B cell (primary cell): Measurements from ENCODE around the gene TRMT2A. TPM values are rescaled to one million over a fixed set of nuclear protein-coding genes. Genes with fewer than 3 reads are reported as not detected.
A peak's percentile ranks its signal among the peaks of the same experiment; 100 is the strongest.

Source experiments
- ATAC-seq: fragments of 200-7000 bp; cut with Tn5 transposase; one replicate; pipeline ENCODE4 v1.10.0; 2021; ENCODE audit warnings: low read depth, mild to moderate bottlenecking, moderate number of reproducible peaks, moderate library complexity
- CTCF ChIA-PET: fragments of 350-600 bp; sonication (Branson Sonifier 250); formaldehyde crosslinking; loops from one replicate; lab custom pipeline; 2021; ENCODE audit warnings: antibody characterized with exemption, inconsistent platforms; lab: Charles Lee
- POLR2A ChIA-PET: fragments of 350-600 bp; sonication (Branson Sonifier 250); formaldehyde crosslinking; loops from one replicate; lab custom pipeline; 2021; ENCODE audit warnings: antibody characterized with exemption; lab: Charles Lee
- DNase-seq: peaks from one replicate; pipeline ENCODE4 v3.0.0; 2013
- H2AFZ ChIP-seq: 2 replicates; pipeline ENCODE4 v1.6.1; 2012; ENCODE audit warnings: mild to moderate bottlenecking, low read depth, low read length; ENCODE audit not compliant: insufficient read depth, poor library complexity, severe bottlenecking
- H3K27ac ChIP-seq, 2 donors: 1 replicate in 1 of 2; 2 replicates in 1 of 2; pipeline ENCODE4 v1.5.1; 2012 to 2013; ENCODE audit warnings: low read length in 2 of 2, mild to moderate bottlenecking in 2 of 2, moderate library complexity in 1 of 2
- H3K27me3 ChIP-seq, 4 experiments: fragments of 200-600 bp in 1 of 4; sonication (generic) in 1 of 4; replicated peaks in 1 of 4; 1 replicate in 2 of 4; 2 replicates in 2 of 4; pipeline versions ENCODE4 v1.6.1 to v1.7.0; 2013 to 2016; ENCODE audit warnings: low read length in 3 of 4, mild to moderate bottlenecking in 2 of 4, mixed read lengths in 1 of 4, moderate library complexity in 1 of 4; ENCODE audit not compliant: insufficient read depth in 4 of 4, control insufficient read depth in 3 of 4; ENCODE audit errors: control extremely low read depth in 1 of 4
- H3K36me3 ChIP-seq, 2 experiments: replicated peaks in 1 of 2; 1 replicate in 1 of 2; 2 replicates in 1 of 2; pipeline versions ENCODE4 v1.6.1 to v1.7.1; 2013; ENCODE audit warnings: low read length in 1 of 2; ENCODE audit not compliant: insufficient read depth in 2 of 2, control insufficient read depth in 1 of 2; ENCODE audit errors: control extremely low read depth in 1 of 2, extremely low read depth in 1 of 2
- H3K4me1 ChIP-seq, 2 donors: fragments of 200-600 bp in 1 of 2; sonication (generic) in 1 of 2; 1 replicate in 1 of 2; 2 replicates in 1 of 2; pipeline versions ENCODE4 v1.5.1 to v1.6.1; 2013 to 2017; ENCODE audit warnings: low read length in 2 of 2; ENCODE audit not compliant: control insufficient read depth in 2 of 2, insufficient read depth in 2 of 2
- H3K4me2 ChIP-seq: replicated peaks from 2 replicates; pipeline ENCODE3; 2012; ENCODE audit warnings: mild to moderate bottlenecking, low read depth, low read length; ENCODE audit not compliant: poor library complexity, severe bottlenecking
- H3K4me3 ChIP-seq, 5 experiments: fragments of 200-600 bp in 1 of 5; sonication (generic) in 1 of 5; 1 replicate in 3 of 5; 2 replicates in 2 of 5; pipeline versions ENCODE4 v1.5.1 to v1.7.0; 2011 to 2016; ENCODE audit warnings: low read length in 4 of 5, mild to moderate bottlenecking in 4 of 5, low read depth in 2 of 5, control low read depth in 1 of 5, moderate library complexity in 1 of 5; ENCODE audit not compliant: insufficient read depth in 1 of 5; ENCODE audit errors: control extremely low read depth in 1 of 5, extremely low read depth in 1 of 5
- H3K79me2 ChIP-seq: fragments of 200-600 bp; sonication (generic); one replicate; pipeline ENCODE4 v1.6.0; 2016; ENCODE audit warnings: low read length; ENCODE audit not compliant: control insufficient read depth, insufficient read depth
- H3K9ac ChIP-seq: fragments of 200-600 bp; sonication (generic); 2 replicates; pipeline ENCODE4 v1.6.1; 2017; ENCODE audit warnings: mild to moderate bottlenecking, low read length, moderate library complexity
- H3K9me3 ChIP-seq, 3 donors: one replicate each; pipeline versions ENCODE4 v1.6.1 to v1.7.1; 2013; ENCODE audit warnings: low read length in 2 of 3; ENCODE audit not compliant: control insufficient read depth in 2 of 3, insufficient read depth in 1 of 3; ENCODE audit errors: control extremely low read depth in 1 of 3
- H4K20me1 ChIP-seq: 2 replicates; pipeline ENCODE4 v1.6.0; 2012; ENCODE audit warnings: mild to moderate bottlenecking, low read length; ENCODE audit not compliant: insufficient read depth, control insufficient read depth, poor library complexity, severe bottlenecking
- H3K27ac Mint-ChIP-seq: one replicate; pipeline ENCODE4 v1.8.0; 2021; ENCODE audit warnings: mixed read lengths
- H3K27me3 Mint-ChIP-seq: one replicate; pipeline ENCODE4 v1.8.0; 2021; ENCODE audit warnings: mixed read lengths
- H3K4me1 Mint-ChIP-seq: one replicate; pipeline ENCODE4 v1.8.0; 2021; ENCODE audit warnings: mixed read lengths
- H3K4me3 Mint-ChIP-seq: one replicate; pipeline ENCODE4 v1.8.0; 2021; ENCODE audit warnings: mixed read lengths
- H3K9me3 Mint-ChIP-seq: one replicate; pipeline ENCODE4 v1.8.0; 2022; ENCODE audit warnings: mixed read lengths; ENCODE audit not compliant: insufficient read depth
- EZH2 ChIP-seq: IDR thresholded peaks from 2 replicates; pipeline ENCODE4 v1.6.1; 2012; ENCODE audit warnings: borderline replicate concordance, low read depth, mild to moderate bottlenecking, moderate library complexity, low read length; ENCODE audit not compliant: insufficient read depth, poor library complexity, severe bottlenecking
- WGBS: methylation state at CpG from one replicate; pipeline ENCODE4 v1.1.5; 2013; ENCODE audit warnings: missing lambda C conversion rate; ENCODE audit not compliant: insufficient coverage; 5-methylcytosine and 5-hydroxymethylcytosine counted together
- intact Hi-C: fragments of 100-400 bp; cut with micrococcal nuclease; formaldehyde crosslinking; loops from one replicate; pipeline ENCODE4 v1.10.0; 2022
- polyA plus RNA-seq: library from polyadenylated mRNA; depleted of rRNA; stranded (reverse); fragments of >200 nt; gene quantifications from 2 replicates; pipeline ENCODE4 v1.2.3, GENCODE V29; 2012
- total RNA-seq, 2 donors: library from RNA; stranded (reverse); fragments of 120-200 nt in 1 of 2; gene quantifications; 1 replicate in 1 of 2; 2 replicates in 1 of 2; pipeline versions ENCODE4 v1.2.3 to v1.2.4, GENCODE V29; 2013 to 2022
- TF ChIP-seq, protein P1 (sequence below): fragments of 200-600 bp; IDR thresholded peaks from one replicate; pipeline ENCODE4 v1.8.0; 2022; ENCODE audit warnings: antibody characterized with exemption, mild to moderate bottlenecking

TRMT2A gene
- total and polyA plus RNA-seq, 2 donors (not counting 1 experiment from before 2014, with no cell fraction given), result 95.7 to 144 TPM

DNA sequence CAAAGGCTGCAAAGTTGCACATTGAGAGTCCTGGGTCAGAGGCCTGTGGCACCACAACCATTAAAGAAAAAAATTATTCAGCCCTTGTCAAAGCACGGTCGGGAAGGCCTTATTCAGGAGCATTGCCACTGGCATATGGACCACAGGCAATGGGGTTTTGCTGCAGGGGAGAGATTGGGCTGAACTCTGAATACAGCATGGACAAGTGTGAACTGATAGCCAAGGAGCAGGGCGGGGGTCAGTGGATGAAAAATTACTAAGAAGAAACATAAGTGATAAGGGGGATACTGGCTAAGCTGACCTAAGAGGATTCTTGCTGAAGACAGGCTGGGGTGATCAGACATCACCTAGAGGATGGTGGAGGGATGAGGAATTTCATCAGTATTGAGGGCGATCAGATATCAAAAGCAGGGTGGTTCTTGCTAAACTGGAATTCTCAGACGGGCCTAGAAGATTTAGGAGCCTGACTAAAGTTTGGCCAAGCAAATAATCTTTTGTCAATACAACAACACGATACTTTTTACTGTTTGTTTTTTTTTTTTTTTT, 40.3 kb downstream of the TRMT2A start:
- WGBS, result 100% methylated on average over 3 of the region's 6 CpGs
- H3K4me1 ChIP-seq, result peaks cover 9 to 21% of the 10 kb centered on the region in 2 donors
- H2AFZ ChIP-seq, result no peak overlapping the region
- H3K4me1 Mint-ChIP-seq, result peaks cover 17% of the 10 kb centered on the region
- no peaks in the 10 kb centered on the region for H4K20me1 ChIP-seq
- H3K4me3 ChIP-seq, result no peak overlapping the region
- POLR2A ChIA-PET, result no interaction called here
- no peaks in the 10 kb centered on the region for H3K27me3 Mint-ChIP-seq
- peaks cover 16% of the 10 kb centered on the region for H3K79me2 ChIP-seq
- no peaks in the 10 kb centered on the region for H3K27me3 ChIP-seq
- ATAC-seq (no peak), DNase-seq (no peak)
- no peak overlapping the region for H3K27ac Mint-ChIP-seq
- H3K9me3 Mint-ChIP-seq, result no peaks in the 10 kb centered on the region
- peak overlapping the region; percentile 61 for H3K4me3 Mint-ChIP-seq
- H3K9me3 ChIP-seq, result no peaks in the 10 kb centered on the region
- CTCF ChIA-PET, result no interaction called here
- intact Hi-C loops, result no loop called here
- TF ChIP-seq EZH2, result no peak
- TF ChIP-seq, protein P1, sequence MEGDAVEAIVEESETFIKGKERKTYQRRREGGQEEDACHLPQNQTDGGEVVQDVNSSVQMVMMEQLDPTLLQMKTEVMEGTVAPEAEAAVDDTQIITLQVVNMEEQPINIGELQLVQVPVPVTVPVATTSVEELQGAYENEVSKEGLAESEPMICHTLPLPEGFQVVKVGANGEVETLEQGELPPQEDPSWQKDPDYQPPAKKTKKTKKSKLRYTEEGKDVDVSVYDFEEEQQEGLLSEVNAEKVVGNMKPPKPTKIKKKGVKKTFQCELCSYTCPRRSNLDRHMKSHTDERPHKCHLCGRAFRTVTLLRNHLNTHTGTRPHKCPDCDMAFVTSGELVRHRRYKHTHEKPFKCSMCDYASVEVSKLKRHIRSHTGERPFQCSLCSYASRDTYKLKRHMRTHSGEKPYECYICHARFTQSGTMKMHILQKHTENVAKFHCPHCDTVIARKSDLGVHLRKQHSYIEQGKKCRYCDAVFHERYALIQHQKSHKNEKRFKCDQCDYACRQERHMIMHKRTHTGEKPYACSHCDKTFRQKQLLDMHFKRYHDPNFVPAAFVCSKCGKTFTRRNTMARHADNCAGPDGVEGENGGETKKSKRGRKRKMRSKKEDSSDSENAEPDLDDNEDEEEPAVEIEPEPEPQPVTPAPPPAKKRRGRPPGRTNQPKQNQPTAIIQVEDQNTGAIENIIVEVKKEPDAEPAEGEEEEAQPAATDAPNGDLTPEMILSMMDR, result no peak
- no peak overlapping the region for H3K27ac ChIP-seq
- H3K9ac ChIP-seq, result no peak overlapping the region
- H3K36me3 ChIP-seq, result no peaks in the 10 kb centered on the region
- no peak overlapping the region for H3K4me2 ChIP-seq

DNA sequence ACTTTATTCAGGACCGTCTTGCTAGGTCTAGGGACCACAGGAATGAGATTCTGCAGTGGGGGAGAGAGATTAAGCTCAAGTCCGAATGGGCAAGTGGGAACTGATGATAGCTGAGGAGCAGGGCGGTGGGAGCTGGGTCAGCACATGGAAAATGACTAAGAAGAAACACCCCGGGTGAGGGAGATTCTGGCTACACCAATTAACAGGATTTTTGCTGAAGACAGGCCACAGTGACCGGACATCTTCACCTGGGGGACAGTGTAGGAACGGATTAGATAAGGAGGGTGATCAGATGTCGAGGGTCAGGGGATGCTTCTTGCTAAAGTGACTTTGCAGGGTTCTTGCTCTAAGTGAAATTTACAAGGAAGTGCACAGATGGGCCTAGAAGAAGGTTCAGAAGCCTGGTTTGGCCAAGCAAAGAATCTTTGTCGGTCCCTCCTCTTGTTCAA, 45.5 kb downstream of the TRMT2A start:
- TF ChIP-seq EZH2, result no peak
- TF ChIP-seq, protein P1, result no peak
- no peak overlapping the region for H3K27ac ChIP-seq
- no peak overlapping the region for H3K4me3 Mint-ChIP-seq
- H4K20me1 ChIP-seq, result no peaks in the 10 kb centered on the region
- ATAC-seq (no peak), DNase-seq (no peak)
- no peak overlapping the region for H3K4me3 ChIP-seq
- H2AFZ ChIP-seq, result no peak overlapping the region
- no peaks in the 10 kb centered on the region for H3K4me1 Mint-ChIP-seq
- intact Hi-C loops, result no loop called here
- H3K9me3 ChIP-seq, result peaks cover 0 to 3% (median 0%) of the 10 kb centered on the region in 3 donors
- no peaks in the 10 kb centered on the region for H3K4me1 ChIP-seq
- no peaks in the 10 kb centered on the region for H3K79me2 ChIP-seq
- H3K4me2 ChIP-seq, result no peak overlapping the region
- no peaks in the 10 kb centered on the region for H3K27me3 ChIP-seq
- no peaks in the 10 kb centered on the region for H3K36me3 ChIP-seq
- WGBS, result 99% methylated on average over 8 of the region's 8 CpGs
- H3K9ac ChIP-seq, result no peak overlapping the region
- no peaks in the 10 kb centered on the region for H3K27me3 Mint-ChIP-seq
- CTCF ChIA-PET, result interaction anchor here (0.7 to 1.2 kb wide), 2 partner anchors 58 to 341 kb away, joined by 3 read pairs; no protein-coding TSS in a partner anchor
- POLR2A ChIA-PET, result interaction anchor here (0.6 kb wide), 1 partner anchor 21 kb away, joined by 8 read pairs; no protein-coding TSS in a partner anchor
- no peaks in the 10 kb centered on the region for H3K9me3 Mint-ChIP-seq
- H3K27ac Mint-ChIP-seq, result no peak overlapping the region
